Fibroblast of lung (primary cell): ENCODE results near the gene KCNQ4. TPM values are rescaled to one million over a fixed set of nuclear protein-coding genes. Genes with fewer than 3 reads are reported as not detected.
A peak's percentile ranks its signal among the peaks of the same experiment; 100 is the strongest.

Experiments used
- DNase-seq, 2 donors: peaks; one replicate each; pipeline versions ENCODE4 v3.0.0 to v3.0.0-alpha.2; 2010; ENCODE audit warnings: low read depth in 2 of 2
- H2AFZ ChIP-seq: 2 replicates; pipeline ENCODE4 v1.5.1; 2012; ENCODE audit warnings: low read length, control low read depth, inconsistent platforms
- H3K27ac ChIP-seq: 2 replicates; pipeline ENCODE4 v1.5.1; 2011; ENCODE audit warnings: low read length, control low read depth; ENCODE audit not compliant: insufficient read depth
- H3K27me3 ChIP-seq: 2 replicates; pipeline ENCODE4 v1.5.1; 2011; ENCODE audit warnings: mild to moderate bottlenecking, low read length; ENCODE audit not compliant: control insufficient read depth, insufficient read depth
- H3K36me3 ChIP-seq: 2 replicates; pipeline ENCODE4 v1.5.1; 2011; ENCODE audit warnings: low read length; ENCODE audit not compliant: control insufficient read depth, insufficient read depth
- H3K4me1 ChIP-seq: 2 replicates; pipeline ENCODE4 v1.5.1; 2011; ENCODE audit warnings: low read length; ENCODE audit not compliant: control insufficient read depth, insufficient read depth; ENCODE audit errors: extremely low read depth
- H3K4me2 ChIP-seq: 2 replicates; pipeline ENCODE4 v1.5.1; 2011; ENCODE audit warnings: low read length, control low read depth; ENCODE audit not compliant: insufficient read depth; ENCODE audit errors: extremely low read depth
- H3K4me3 ChIP-seq, 4 experiments: fragments of 200-600 bp in 1 of 4; sonication (generic) in 1 of 4; replicated peaks in 1 of 4; 2 replicates each; pipeline ENCODE4 v1.5.1; 2011 to 2016; ENCODE audit warnings: low read length in 4 of 4, low read depth in 3 of 4, mild to moderate bottlenecking in 3 of 4, control low read depth in 2 of 4, inconsistent platforms in 1 of 4, mixed read lengths in 1 of 4; ENCODE audit not compliant: insufficient read depth in 1 of 4; ENCODE audit errors: control extremely low read depth in 1 of 4
- H3K79me2 ChIP-seq: 2 replicates; pipeline ENCODE4 v1.5.1; 2012; ENCODE audit warnings: mild to moderate bottlenecking, low read length, inconsistent platforms; ENCODE audit not compliant: control insufficient read depth, insufficient read depth
- H3K9ac ChIP-seq: 2 replicates; pipeline ENCODE4 v1.5.1; 2011; ENCODE audit warnings: mild to moderate bottlenecking, low read length, control low read depth; ENCODE audit not compliant: insufficient read depth
- H3K9me3 ChIP-seq: 2 replicates; pipeline ENCODE4 v1.5.1; 2012; ENCODE audit warnings: low read depth, low read length; ENCODE audit not compliant: control insufficient read depth, insufficient read depth
- H4K20me1 ChIP-seq: 2 replicates; pipeline ENCODE4 v1.5.1; 2011; ENCODE audit warnings: low read length; ENCODE audit not compliant: control insufficient read depth, insufficient read depth; ENCODE audit errors: extremely low read depth
- EZH2 ChIP-seq: IDR thresholded peaks from 2 replicates; pipeline ENCODE4 v1.5.1; 2012; ENCODE audit warnings: low read length, control low read depth, mild to moderate bottlenecking; ENCODE audit errors: missing control alignments
- polyA plus RNA-seq, 2 donors: library from polyadenylated mRNA; depleted of rRNA in 1 of 2; stranded (reverse) in 1 of 2; unstranded in 1 of 2; fragments of >200 nt; gene quantifications; 2 replicates each; pipeline ENCODE4 v1.2.1, GENCODE V29; 2011 to 2012; ENCODE audit warnings: missing spikeins in 1 of 2
- total RNA-seq: library from RNA; depleted of rRNA; stranded (reverse); fragments of >200 nt; gene quantifications from 2 replicates; pipeline ENCODE4 v1.2.1, GENCODE V29; 2014
- TF ChIP-seq, protein P1 (sequence below), 2 donors: IDR thresholded peaks in 1 of 2; conservative IDR thresholded peaks in 1 of 2; 1 replicate in 1 of 2; 2 replicates in 1 of 2; pipeline ENCODE4 v1.5.1; 2011 to 2012; ENCODE audit warnings: low read length in 2 of 2, control low read depth in 1 of 2, inconsistent platforms in 1 of 2, low read depth in 1 of 2, mild to moderate bottlenecking in 1 of 2

The KCNQ4 gene
- total and polyA plus RNA-seq, 2 donors (not counting 1 experiment from before 2014, with no cell fraction given): under 0.01 to 0.03 TPM

DNA sequence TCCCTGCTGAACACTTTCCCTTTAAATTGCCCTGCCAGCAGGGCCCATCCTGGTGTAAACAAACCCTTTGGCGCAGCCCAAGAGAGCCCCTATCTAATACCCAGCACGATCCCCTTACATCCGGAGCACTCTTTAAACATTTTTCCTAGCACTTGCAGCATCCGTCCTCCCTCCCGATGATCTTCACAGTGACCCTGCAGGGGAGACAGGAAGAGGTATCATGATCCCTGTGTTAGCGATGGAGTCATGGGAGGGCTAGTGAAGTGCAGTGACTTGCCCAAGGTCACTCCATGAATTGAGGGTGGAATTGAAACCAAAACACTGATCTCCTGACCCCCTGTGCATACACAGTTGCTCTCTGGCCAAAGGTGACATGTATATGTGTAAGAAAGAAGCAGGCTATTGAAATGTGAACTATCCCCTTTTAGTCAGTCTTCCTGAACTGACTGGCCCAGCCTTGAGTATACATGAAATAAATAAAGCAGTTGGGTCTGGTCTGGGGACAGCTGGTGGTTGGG, 9.8 kb upstream of the KCNQ4 start:
- Histone ChIP-seq H3K4me2 (no peak overlapping the region), H2AFZ (no peak overlapping the region), H3K4me3 (no peak overlapping the region), H3K9ac (no peak overlapping the region), H3K27me3 (no peaks in the 10 kb centered on the region), H4K20me1 (no peaks in the 10 kb centered on the region), H3K36me3 (peaks cover 5% of the 10 kb centered on the region), H3K9me3 (no peaks in the 10 kb centered on the region), H3K79me2 (no peaks in the 10 kb centered on the region), H3K4me1 (no peaks in the 10 kb centered on the region), H3K27ac (no peak overlapping the region)
- TF ChIP-seq, protein P1, sequence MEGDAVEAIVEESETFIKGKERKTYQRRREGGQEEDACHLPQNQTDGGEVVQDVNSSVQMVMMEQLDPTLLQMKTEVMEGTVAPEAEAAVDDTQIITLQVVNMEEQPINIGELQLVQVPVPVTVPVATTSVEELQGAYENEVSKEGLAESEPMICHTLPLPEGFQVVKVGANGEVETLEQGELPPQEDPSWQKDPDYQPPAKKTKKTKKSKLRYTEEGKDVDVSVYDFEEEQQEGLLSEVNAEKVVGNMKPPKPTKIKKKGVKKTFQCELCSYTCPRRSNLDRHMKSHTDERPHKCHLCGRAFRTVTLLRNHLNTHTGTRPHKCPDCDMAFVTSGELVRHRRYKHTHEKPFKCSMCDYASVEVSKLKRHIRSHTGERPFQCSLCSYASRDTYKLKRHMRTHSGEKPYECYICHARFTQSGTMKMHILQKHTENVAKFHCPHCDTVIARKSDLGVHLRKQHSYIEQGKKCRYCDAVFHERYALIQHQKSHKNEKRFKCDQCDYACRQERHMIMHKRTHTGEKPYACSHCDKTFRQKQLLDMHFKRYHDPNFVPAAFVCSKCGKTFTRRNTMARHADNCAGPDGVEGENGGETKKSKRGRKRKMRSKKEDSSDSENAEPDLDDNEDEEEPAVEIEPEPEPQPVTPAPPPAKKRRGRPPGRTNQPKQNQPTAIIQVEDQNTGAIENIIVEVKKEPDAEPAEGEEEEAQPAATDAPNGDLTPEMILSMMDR (conservative IDR thresholded peaks at IDR 0.05 in 1 of 2, IDR thresholded peaks at IDR 0.05 in 1 of 2; ENCODE audit: low read depth in 1 of 2, low read length in 2 of 2): no peak
- TF ChIP-seq EZH2: no peak
- no peak for DNase-seq

DNA sequence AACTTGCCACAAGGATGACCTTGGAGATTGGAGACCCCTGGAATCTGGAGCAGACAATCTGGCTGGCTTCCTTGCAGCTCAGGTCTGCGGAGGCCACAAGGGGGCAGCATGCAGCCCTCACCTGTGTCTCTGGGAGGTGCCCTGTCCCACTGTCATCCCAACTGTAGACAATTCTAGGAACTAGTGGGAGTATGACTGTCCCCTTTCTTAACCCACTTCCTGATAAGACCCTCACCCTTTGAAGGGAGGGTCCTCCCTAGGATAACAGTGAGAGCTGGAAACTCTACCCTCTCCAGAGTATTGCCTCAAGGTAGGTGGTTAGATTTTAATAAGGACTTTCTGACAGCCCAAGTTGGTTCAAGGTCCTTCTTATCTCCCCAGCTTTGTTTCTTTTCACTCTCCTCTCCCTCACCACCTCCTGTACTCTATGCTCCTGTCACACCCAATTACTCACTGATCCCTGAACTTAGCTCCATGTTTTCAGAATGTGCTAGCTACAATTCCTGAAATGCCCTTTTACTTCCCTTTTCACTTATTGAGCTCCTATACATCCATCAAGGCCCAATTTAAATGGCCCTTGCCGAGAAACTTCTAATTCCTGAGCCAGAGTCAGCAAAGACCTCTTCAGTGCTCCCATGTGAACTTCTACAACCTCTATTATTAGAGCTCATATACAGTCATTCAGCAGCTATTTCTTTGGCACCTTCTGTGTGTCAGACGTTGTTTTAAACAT, 9.2 kb upstream of the KCNQ4 start:
- Histone ChIP-seq H2AFZ (no peak overlapping the region), H3K4me3 (no peak overlapping the region), H3K4me2 (no peak overlapping the region), H3K27me3 (no peaks in the 10 kb centered on the region), H3K9me3 (no peaks in the 10 kb centered on the region), H3K9ac (no peak overlapping the region), H3K27ac (no peak overlapping the region), H3K36me3 (peaks cover 2% of the 10 kb centered on the region), H4K20me1 (no peaks in the 10 kb centered on the region), H3K4me1 (no peaks in the 10 kb centered on the region), H3K79me2 (no peaks in the 10 kb centered on the region)
- peak; percentile 15 to 24 for DNase-seq
- TF ChIP-seq, protein P1 (conservative IDR thresholded peaks at IDR 0.05 in 1 of 2, IDR thresholded peaks at IDR 0.05 in 1 of 2; ENCODE audit: low read depth in 1 of 2, low read length in 2 of 2): peak; percentile 48 to 76
- no peak for TF ChIP-seq EZH2

DNA sequence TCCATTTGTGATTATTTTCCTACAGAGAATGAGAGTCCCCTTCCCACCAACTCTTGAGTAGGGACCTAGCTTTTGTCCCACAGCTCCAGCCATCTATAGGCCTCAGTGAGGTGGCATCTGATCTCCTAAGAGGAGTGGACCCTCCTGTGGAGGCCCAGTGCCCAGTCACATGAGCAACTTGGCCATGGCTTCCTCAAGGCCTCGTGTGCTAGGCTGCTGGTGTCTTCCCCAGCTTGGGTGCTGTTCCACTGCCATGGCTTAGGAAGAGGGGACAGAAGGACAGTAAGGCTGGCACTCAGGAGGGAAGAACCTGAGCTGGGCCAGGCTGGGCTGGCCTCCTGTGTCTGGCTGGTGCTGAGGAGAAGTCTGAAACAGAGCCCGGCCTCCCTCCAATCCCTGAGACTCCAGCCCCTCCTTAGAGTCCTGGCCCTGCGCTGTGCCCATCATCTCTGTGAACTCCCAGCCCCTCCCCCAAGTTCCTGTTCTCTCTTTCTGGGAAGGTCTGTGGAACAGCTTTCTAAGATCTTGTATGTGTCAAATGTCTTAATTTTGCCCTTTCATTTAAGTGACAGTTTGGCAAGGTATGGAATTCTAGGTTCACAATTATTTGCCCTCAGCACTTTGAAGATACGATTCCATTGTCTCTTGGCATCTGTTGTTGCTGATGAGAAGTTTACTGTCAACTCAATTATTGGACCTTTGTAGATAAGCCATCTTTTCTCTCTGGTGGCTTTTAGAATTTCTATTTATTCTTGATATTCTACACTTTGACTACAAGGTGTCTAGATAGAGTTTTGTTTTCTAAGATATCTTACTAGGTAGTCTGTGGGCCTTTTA, 7.1 kb upstream of the KCNQ4 start:
- H4K20me1 ChIP-seq: no peaks in the 10 kb centered on the region
- H2AFZ ChIP-seq: no peak overlapping the region
- no peak overlapping the region for H3K4me3 ChIP-seq
- H3K79me2 ChIP-seq: no peaks in the 10 kb centered on the region
- no peak for DNase-seq
- H3K9me3 ChIP-seq: no peaks in the 10 kb centered on the region
- no peak overlapping the region for H3K9ac ChIP-seq
- TF ChIP-seq, protein P1 (conservative IDR thresholded peaks at IDR 0.05 in 1 of 2, IDR thresholded peaks at IDR 0.05 in 1 of 2; ENCODE audit: low read depth in 1 of 2, low read length in 2 of 2): no peak
- no peak for TF ChIP-seq EZH2
- no peak overlapping the region for H3K27ac ChIP-seq
- no peak overlapping the region for H3K4me2 ChIP-seq
- no peaks in the 10 kb centered on the region for H3K4me1 ChIP-seq
- no peaks in the 10 kb centered on the region for H3K36me3 ChIP-seq
- no peaks in the 10 kb centered on the region for H3K27me3 ChIP-seq
